Muscle layer of duodenum (tissue), 2 donors: ENCODE results near the gene SLC16A4.

Source experiments
- H3K27ac ChIP-seq: one replicate; pipeline ENCODE4 v1.7.0; 2013; ENCODE audit warnings: mild to moderate bottlenecking, low read length
- H3K27me3 ChIP-seq: one replicate; pipeline ENCODE4 v1.7.0; 2013; ENCODE audit warnings: low read depth, mild to moderate bottlenecking, control low read depth, low read length
- H3K36me3 ChIP-seq, 2 donors: one replicate each; pipeline ENCODE4 v1.7.0; 2013; ENCODE audit warnings: low read length in 2 of 2, control low read depth in 1 of 2, mild to moderate bottlenecking in 1 of 2; ENCODE audit not compliant: insufficient read depth in 2 of 2, control insufficient read depth in 1 of 2
- H3K4me1 ChIP-seq, 2 donors: one replicate each; pipeline ENCODE4 v1.7.0; 2013; ENCODE audit warnings: low read length in 2 of 2, mild to moderate bottlenecking in 2 of 2, control low read depth in 1 of 2, moderate library complexity in 1 of 2; ENCODE audit not compliant: insufficient read depth in 2 of 2, control insufficient read depth in 1 of 2
- H3K4me3 ChIP-seq, 2 donors: one replicate each; pipeline ENCODE4 v1.7.0; 2013; ENCODE audit warnings: low read length in 2 of 2, low read depth in 1 of 2, mild to moderate bottlenecking in 1 of 2
- H3K9me3 ChIP-seq, 2 donors: one replicate each; pipeline ENCODE4 v1.7.0; 2013; ENCODE audit warnings: low read length in 2 of 2, control low read depth in 1 of 2, mild to moderate bottlenecking in 1 of 2; ENCODE audit not compliant: control insufficient read depth in 1 of 2
- donor health status: healthy.

SLC16A4 gene

GRCh38 chr1:110385369-110385768 is 5.5 kb downstream of the SLC16A4 start:
- Histone ChIP-seq H3K36me3 (peaks cover 0 to under 1% of the 10 kb centered on the region in 2 donors), H3K4me1 (no peaks in the 10 kb centered on the region), H3K4me3 (no peak overlapping the region), H3K27ac (no peak overlapping the region), H3K27me3 (no peaks in the 10 kb centered on the region), H3K9me3 (no peaks in the 10 kb centered on the region)

GRCh38 chr1:110384581-110385321 is 6.1 kb downstream of the SLC16A4 start:
- H3K4me1 ChIP-seq, result no peaks in the 10 kb centered on the region
- no peak overlapping the region for H3K27ac ChIP-seq
- H3K27me3 ChIP-seq, result no peaks in the 10 kb centered on the region
- H3K4me3 ChIP-seq, result no peak overlapping the region
- H3K9me3 ChIP-seq, result no peaks in the 10 kb centered on the region
- peaks cover 0 to 6% of the 10 kb centered on the region in 2 donors for H3K36me3 ChIP-seq

GRCh38 chr1:110383251-110383990 is 7.4 kb downstream of the SLC16A4 start:
- H3K27ac ChIP-seq, result peak overlapping the region; percentile 60
- H3K4me3 ChIP-seq, result no peak overlapping the region
- H3K4me1 ChIP-seq, result no peaks in the 10 kb centered on the region
- peaks cover 0 to 19% of the 10 kb centered on the region in 2 donors for H3K36me3 ChIP-seq
- no peaks in the 10 kb centered on the region for H3K27me3 ChIP-seq
- no peaks in the 10 kb centered on the region for H3K9me3 ChIP-seq

GRCh38 chr1:110380672-110381283 is 10.0 kb downstream of the SLC16A4 start:
- Histone ChIP-seq H3K27ac (peak overlapping the region; percentile 39), H3K27me3 (no peaks in the 10 kb centered on the region), H3K4me1 (no peaks in the 10 kb centered on the region), H3K36me3 (peaks cover 14 to 38% of the 10 kb centered on the region in 2 donors), H3K9me3 (no peaks in the 10 kb centered on the region), H3K4me3 (no peak overlapping the region)

GRCh38 chr1:110375490-110375889 is 15.3 kb downstream of the SLC16A4 start:
- H3K27ac ChIP-seq, result no peak overlapping the region
- peaks cover 32 to 57% of the 10 kb centered on the region in 2 donors for H3K36me3 ChIP-seq
- no peaks in the 10 kb centered on the region for H3K9me3 ChIP-seq

GRCh38 chr1:110370827-110371226 is 20.0 kb downstream of the SLC16A4 start:
- H3K27me3 ChIP-seq, result no peaks in the 10 kb centered on the region
- H3K4me3 ChIP-seq, result no peak overlapping the region
- peaks cover 19% of the 10 kb centered on the region in 2 donors for H3K36me3 ChIP-seq
- H3K9me3 ChIP-seq, result no peaks in the 10 kb centered on the region
- no peaks in the 10 kb centered on the region for H3K4me1 ChIP-seq
- H3K27ac ChIP-seq, result no peak overlapping the region

More at GRCh38 chr1:110375490-110375889, 15.3 kb downstream of the SLC16A4 start:
- no peak overlapping the region for H3K4me3 ChIP-seq
- no peaks in the 10 kb centered on the region for H3K27me3 ChIP-seq
- H3K4me1 ChIP-seq, result no peaks in the 10 kb centered on the region

- H3K27ac ChIP-seq, result no peak overlapping the region
- no peak overlapping the region for H3K4me3 ChIP-seq
- no peaks in the 10 kb centered on the region for H3K27me3 ChIP-seq
- H3K4me1 ChIP-seq, result no peaks in the 10 kb centered on the region
- H3K9me3 ChIP-seq, result no peaks in the 10 kb centered on the region
- H3K36me3 ChIP-seq, result peaks cover 0 to 7% of the 10 kb centered on the region in 2 donors
Measured at GRCh38 chr1:110364221-110364620, 26.6 kb downstream of the SLC16A4 start.

- Histone ChIP-seq H3K27me3 (no peaks in the 10 kb centered on the region), H3K36me3 (peaks cover 0 to 7% of the 10 kb centered on the region in 2 donors), H3K27ac (no peak overlapping the region), H3K4me1 (no peaks in the 10 kb centered on the region), H3K9me3 (no peaks in the 10 kb centered on the region), H3K4me3 (no peak overlapping the region)
Measured at GRCh38 chr1:110361856-110362255, 29.0 kb downstream of the SLC16A4 start.

- Histone ChIP-seq H3K4me3 (no peak overlapping the region), H3K9me3 (no peaks in the 10 kb centered on the region), H3K27me3 (no peaks in the 10 kb centered on the region), H3K27ac (no peak overlapping the region), H3K36me3 (peaks cover 0 to 5% of the 10 kb centered on the region in 2 donors), H3K4me1 (no peaks in the 10 kb centered on the region)
Measured at GRCh38 chr1:110360431-110360830, 30.4 kb downstream of the SLC16A4 start.

GRCh38 chr1:110356379-110356778 is 34.4 kb downstream of the SLC16A4 start:
- Histone ChIP-seq H3K27ac (no peak overlapping the region), H3K9me3 (no peaks in the 10 kb centered on the region), H3K36me3 (no peaks in the 10 kb centered on the region), H3K4me3 (no peak overlapping the region), H3K4me1 (no peaks in the 10 kb centered on the region), H3K27me3 (no peaks in the 10 kb centered on the region)

GRCh38 chr1:110355321-110355720 is 35.5 kb downstream of the SLC16A4 start:
- no peaks in the 10 kb centered on the region for H3K36me3 ChIP-seq
- no peak overlapping the region for H3K4me3 ChIP-seq
- no peaks in the 10 kb centered on the region for H3K4me1 ChIP-seq
- no peaks in the 10 kb centered on the region for H3K27me3 ChIP-seq
- H3K27ac ChIP-seq, result no peak overlapping the region
- H3K9me3 ChIP-seq, result no peaks in the 10 kb centered on the region
